Islet of Langerhans (tissue), 1 donor: ENCODE measurements around the gene DNM1.
"Not testable (repeated sequence)": the region's sequence is repeated elsewhere in the genome, so short reads cannot be mapped to it uniquely, and the experiment has no call there.

Source experiments
- FAIRE-seq: peaks from one replicate; lab custom pipeline; 2011; peaks lifted over from hg19 to GRCh38; lab: Jason Lieb, UNC

The DNM1 gene

DNA sequence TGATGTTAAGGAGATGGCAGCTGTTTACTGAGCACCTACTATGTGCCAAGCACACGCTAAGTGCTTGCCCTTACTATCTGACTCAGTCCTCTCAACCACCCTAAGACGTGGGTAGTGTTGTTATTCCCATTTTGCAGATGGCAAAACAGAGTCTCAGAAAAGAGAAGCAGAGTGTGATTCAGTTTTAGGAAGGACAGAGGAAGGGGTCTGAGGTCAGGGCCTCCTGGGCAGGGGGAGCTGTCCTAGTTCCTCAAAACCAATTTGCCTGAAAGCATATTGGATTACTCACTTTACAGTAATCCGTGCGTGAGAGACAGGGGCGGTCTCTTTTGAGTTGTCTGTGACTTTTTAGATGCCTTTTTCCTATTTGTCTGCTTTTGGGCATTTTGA is 23.2 kb downstream of the DNM1 start:
- no peak for FAIRE-seq

- FAIRE-seq = not testable (repeated sequence)
Measured at GRCh38 chr9:128230897-128231296, 27.7 kb downstream of the DNM1 start.

DNA sequence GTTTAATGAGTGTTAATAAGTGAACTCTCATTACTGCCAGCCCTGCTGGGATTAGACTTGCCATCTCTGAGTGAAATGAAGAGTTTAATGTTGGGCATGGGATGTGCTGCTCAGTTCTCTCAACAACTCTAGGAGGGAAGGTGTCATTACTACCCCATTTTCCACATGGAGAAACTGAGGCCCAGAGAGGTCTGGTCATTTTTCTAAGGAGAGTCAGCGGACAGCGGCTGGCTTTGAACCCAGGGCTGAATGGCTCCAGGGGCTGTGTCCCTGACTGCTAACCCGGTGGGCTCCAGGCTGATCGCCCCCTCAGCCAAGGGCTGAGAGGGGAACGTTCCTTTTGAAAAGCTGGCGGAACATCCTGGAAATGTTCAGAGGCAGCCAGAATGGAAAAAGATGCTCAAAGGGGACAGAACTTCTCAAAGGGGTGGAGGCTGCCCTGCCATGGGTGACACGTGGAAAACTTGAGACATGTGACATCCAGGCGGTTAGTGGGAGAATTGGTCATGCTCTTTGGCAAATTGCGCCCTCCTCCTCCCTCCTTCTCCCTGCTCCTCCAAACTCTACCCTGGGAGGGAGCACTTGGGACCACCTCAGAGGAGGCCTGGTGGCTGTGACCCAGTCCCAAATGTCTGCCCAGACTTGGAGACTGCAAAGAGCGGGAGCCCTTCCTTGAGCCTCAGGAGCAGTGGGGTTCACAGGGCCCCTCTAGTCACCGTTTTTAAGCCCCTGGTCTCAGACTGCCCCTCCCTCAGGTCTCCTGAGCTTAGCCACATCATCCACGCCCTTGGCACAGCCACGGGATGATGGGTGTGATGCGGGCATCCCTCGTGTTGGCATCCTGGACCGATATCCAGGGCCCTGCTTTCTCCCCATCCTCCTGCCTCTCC is 28.7 kb downstream of the DNM1 start:
- no peak for FAIRE-seq

DNA sequence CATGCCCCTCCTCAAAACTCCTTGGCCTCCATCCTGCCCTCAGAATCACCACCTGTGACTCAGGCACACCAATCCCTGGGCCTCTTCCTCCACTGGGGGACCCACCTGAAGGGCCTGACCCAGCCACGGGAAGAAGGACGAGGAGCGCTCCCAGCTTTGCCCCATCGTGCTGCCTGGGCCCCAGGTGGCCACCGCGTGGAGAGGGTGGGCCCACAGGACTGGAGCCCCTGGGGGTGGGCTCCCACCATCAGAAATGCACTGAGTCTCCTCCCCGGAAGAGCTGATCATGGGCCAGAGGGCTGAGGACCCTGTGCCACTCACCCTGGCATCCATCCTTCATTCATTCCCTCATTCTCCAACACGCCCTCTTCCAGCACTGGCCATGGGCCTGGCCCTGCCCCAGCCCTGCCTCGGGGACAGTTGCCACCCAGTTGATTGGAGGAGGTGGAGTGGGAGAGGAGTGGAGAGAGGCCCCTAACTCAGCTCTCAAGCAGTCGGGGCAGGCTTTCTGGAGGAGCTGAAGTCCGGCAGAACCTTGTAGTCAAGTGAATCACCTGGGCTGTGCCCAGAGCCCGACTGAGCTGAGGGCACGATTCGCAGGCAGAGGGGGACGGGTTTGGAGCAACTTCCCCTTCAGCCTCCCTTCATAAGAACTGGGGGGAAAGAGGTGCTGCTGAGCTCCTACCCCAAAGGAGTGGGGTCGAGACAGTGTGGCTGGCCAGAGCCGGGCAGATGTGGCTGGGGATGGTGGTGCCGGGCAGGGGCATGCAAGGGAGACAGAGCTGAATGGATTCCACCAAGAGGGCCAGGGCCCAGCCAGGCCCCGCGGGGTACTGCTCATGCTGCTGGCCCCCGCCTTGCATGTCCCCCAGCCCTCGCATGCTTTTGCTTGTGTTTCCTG is 29.6 kb downstream of the DNM1 start:
- no peak for FAIRE-seq

GRCh38 chr9:128233817-128234406 is 30.7 kb downstream of the DNM1 start:
- FAIRE-seq = no peak

- no peak for FAIRE-seq
Measured at GRCh38 chr9:128242124-128242523, 38.9 kb downstream of the DNM1 start.

GRCh38 chr9:128242828-128243214 is 39.6 kb downstream of the DNM1 start:
- FAIRE-seq = no peak

- no peak for FAIRE-seq
Measured at GRCh38 chr9:128243215-128244018, 40.2 kb downstream of the DNM1 start.

DNA sequence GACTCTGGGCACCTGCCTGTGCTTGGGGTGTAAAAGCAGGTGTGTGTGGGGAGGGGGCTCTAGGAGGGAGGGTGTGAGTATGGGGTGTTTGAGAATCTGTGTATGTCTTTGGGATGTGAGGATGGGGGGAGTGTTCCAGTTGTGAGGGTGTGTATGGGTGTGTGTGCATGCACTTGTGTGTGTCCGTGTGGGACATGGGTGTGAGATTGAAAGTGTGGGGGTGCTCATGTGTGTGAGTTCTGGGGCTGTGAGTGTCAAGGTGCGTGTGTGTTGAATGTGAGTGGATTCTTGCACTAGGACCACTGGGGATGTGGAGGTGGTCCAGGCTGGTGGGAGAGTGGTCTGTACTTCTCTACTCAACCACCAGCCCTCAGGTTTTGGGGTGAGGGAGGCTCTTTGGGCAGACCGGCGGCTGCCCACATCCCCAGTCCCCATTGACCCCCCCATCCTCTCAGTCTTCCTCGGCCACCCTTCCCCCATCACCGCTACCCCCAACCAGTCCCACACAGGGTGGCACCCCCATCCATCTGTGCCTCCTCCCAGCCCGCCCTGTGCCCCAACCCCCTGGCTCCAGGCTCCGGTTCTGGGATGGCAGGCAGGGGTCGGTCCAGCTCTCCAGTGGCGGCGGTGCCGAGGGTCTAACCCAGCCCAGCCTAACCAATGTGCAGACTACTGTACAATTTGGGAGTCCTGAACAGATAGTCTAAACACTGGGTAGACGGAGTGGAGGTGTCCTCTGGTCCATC is 41.1 kb downstream of the DNM1 start:
- FAIRE-seq = no peak

DNA sequence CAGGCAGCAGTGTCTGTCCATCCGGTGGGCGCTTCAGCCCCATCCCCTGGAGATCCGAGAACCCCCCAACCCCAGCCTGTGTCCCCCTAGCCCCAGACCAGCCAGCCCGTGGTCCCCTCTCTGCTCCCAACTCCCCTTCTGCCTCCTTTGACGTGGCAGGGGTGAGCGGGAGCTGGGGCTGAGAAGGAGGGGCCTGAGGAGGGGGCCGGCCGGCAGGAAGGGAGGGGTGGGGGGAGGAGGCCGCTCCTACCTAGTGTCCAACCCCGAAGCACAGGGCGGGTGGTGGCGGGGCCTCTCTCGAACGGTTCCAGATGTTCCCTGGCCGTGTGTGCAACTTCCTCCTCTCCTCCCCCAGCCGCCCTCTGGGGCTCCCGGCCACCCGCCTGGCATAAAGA is 41.7 kb downstream of the DNM1 start:
- no peak for FAIRE-seq

DNA sequence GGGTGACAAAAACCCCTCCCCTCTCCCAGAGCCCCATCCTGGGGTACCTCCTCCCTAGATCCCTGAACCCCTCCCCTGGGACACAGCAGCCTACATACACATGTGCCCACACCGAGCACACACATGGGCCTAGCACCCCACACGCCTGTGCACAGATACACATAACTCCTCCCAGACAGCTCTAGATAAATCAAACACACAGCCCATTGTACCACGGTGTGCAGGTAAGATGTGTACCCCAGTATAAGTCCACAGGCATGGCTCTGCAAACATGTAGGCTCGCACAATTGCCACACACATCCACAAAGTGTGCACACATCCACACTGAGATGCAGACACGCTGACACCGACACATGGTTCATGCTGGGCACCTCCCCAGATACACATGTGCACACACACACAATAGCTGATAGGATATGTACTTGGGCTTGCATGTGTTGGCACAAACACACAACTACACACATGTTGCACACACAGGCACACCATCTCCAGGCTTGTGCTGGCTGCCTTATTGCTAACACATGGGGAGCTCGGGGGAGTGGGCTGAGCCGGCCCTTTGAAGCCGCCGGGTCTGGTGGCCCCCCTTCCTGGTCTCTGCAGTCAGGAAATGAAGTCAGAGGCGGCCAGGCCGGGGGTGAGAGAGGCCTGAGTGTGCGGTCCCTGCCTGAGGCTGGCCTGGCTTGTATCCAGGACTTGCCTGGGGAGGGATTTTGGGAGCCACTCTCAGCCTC is 42.4 kb downstream of the DNM1 start:
- no peak for FAIRE-seq

GRCh38 chr9:128246471-128246870 is 43.3 kb downstream of the DNM1 start:
- no peak for FAIRE-seq

DNA sequence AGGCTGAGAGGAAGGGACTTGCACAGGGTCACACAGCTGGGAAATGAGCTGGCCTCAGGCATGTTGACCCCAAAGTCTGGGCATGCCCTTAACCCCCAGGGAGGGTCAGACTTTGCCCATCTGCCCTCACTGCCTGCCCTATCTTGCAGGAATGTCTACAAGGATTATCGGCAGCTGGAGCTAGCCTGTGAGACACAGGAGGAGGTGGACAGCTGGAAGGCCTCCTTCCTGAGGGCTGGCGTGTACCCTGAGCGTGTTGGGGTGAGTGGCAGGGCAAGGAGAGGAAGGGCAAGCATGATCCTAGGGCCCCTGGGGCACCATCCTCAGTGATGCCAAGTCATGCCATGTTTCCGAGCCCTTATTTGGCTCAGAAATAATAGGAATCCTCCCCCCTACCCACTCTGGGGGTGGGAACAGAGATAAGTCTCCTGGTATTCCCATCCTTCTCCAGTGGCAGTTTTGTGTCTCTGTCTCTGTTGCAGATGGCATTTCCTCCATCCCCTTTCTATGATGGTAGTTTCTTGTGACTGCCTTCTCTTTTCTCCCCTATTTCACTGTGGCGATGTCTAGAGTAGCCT is 44.1 kb downstream of the DNM1 start:
- no peak for FAIRE-seq

DNA sequence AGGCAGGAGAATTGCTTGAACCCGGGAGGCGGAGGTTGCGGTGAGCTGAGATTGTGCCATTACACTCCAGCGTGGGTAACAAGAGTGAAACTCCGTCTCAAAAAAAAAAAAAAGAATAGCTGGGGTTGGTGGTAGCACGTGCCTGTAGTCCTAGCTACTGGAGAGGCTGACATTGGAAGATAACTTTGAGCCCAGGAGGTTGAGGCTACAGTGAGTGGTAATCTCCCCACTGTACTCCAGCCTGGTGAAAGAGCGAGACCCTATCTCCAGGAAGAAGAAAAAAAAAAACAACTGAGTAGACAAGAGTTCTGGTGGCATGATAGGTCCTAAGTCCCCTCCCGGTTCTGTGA is 46.4 kb downstream of the DNM1 start:
- FAIRE-seq = no peak

- no peak for FAIRE-seq
Measured at GRCh38 chr9:128249908-128250838, 47.0 kb downstream of the DNM1 start.

DNA sequence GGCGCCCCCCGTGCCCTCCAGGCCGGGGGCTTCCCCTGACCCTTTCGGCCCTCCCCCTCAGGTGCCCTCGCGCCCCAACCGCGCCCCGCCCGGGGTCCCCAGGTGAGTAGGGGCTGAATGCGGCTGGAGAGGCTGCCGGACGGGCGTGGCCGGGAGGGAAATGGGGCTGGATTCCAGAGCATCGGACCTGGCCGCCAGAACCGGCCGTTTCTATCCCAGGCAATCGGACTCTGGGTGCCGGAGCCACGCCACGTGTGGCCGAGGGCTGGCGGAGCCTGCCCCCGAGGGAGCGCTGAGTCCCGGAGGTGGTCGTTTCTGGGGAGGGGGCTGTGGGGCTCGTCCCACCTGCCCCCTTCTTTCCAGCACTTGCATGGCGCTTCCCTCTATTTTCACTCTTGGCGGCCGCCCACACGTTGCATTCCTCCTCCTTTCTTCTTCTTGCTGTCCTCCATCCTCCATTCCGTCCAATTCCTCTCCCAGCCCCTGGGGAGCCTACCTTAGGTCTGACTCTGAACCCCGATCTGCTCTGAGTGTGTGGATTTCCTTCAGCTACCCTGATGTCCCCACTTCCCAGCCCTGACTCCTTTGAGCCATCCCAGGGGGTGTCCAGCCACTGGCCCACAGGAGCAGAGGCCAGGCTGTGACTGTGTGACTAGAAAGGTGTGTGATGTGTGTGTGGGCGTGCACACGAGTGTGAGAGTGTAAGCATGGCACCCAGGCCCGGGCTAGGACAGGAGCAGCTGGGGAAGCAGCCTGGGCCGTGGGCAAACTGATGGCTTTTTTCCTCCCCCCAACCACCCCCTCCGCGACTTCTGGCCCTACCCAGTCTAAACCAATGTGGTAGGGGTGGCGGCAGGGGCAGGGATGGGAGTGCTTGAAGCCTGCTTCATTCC is 47.9 kb downstream of the DNM1 start:
- FAIRE-seq = no peak

GRCh38 chr9:128251732-128252100 is 48.5 kb downstream of the DNM1 start:
- no peak for FAIRE-seq
